K562 (cell line): ENCODE data around the gene ZMYND8. TPM values are rescaled to one million over a fixed set of nuclear protein-coding genes. Genes with fewer than 3 reads are reported as not detected.

Source experiments
- CBX3 ChIP-seq, 2 experiments: IDR thresholded peaks; 1 replicate in 1 of 2; 2 replicates in 1 of 2; pipeline ENCODE4 v1.6.1; 2012; ENCODE audit warnings: inconsistent platforms in 2 of 2, low read length in 2 of 2, borderline replicate concordance in 1 of 2, control low read depth in 1 of 2
- CREB5 ChIP-seq: fragments of 250-450 bp; sonication (Bioruptor Pico); IDR thresholded peaks from 2 replicates; pipeline ENCODE4 v1.5.0; 2020; ENCODE audit warnings: mild to moderate bottlenecking
- E2F1 ChIP-seq: sonication (generic); formaldehyde crosslinking; IDR thresholded peaks from 2 replicates; pipeline ENCODE4 v1.8.1; 2023; ENCODE audit warnings: mild to moderate bottlenecking, missing genetic modification reagents, moderate library complexity
- E2F6 ChIP-seq, 2 experiments: IDR thresholded peaks; 2 replicates each; pipeline ENCODE4 v1.6.1; 2011; ENCODE audit warnings: borderline replicate concordance in 1 of 2, control low read depth in 1 of 2, low read depth in 1 of 2, low read length in 1 of 2, mild to moderate bottlenecking in 1 of 2, mixed read lengths in 1 of 2, moderate library complexity in 1 of 2; ENCODE audit not compliant: insufficient read depth in 1 of 2, insufficient read length in 1 of 2, poor library complexity in 1 of 2, severe bottlenecking in 1 of 2; ENCODE audit errors: extremely low read depth in 1 of 2
- FOSL1 ChIP-seq: fragments of 200-800 bp; sonication (Bioruptor generic); conservative IDR thresholded peaks from 2 replicates; pipeline ENCODE4 v1.6.1; 2016; ENCODE audit warnings: missing genetic modification characterization, missing compliant biosample characterization
- HDGF ChIP-seq: fragments of 450-650 bp; IDR thresholded peaks from 2 replicates; pipeline ENCODE4 v1.6.1; 2016
- KDM4B ChIP-seq, 2 experiments: fragments of 450-650 bp in 1 of 2; sonication (generic) in 1 of 2; IDR thresholded peaks; 2 replicates each; pipeline ENCODE4 v1.6.1; 2016 to 2017; ENCODE audit warnings: borderline replicate concordance in 2 of 2, antibody characterized with exemption in 1 of 2, low read depth in 1 of 2, mild to moderate bottlenecking in 1 of 2
- MAFG ChIP-seq: fragments of 450-650 bp; conservative IDR thresholded peaks from 2 replicates; pipeline ENCODE4 v1.6.1; 2016; ENCODE audit warnings: missing genetic modification characterization, missing compliant biosample characterization
- MBD1 ChIP-seq: fragments of 250-450 bp; sonication (Bioruptor Pico); IDR thresholded peaks from 2 replicates; pipeline ENCODE4 v1.8.0; 2022; ENCODE audit warnings: inconsistent platforms
- MYNN ChIP-seq, 2 experiments: sonication (generic); formaldehyde crosslinking in 1 of 2; IDR thresholded peaks; 2 replicates each; pipeline versions ENCODE4 v1.5.0 to v1.6.1; 2016 to 2020; ENCODE audit warnings: antibody characterized with exemption in 1 of 2, missing genetic modification reagents in 1 of 2
- NBN ChIP-seq: fragments of 450-650 bp; IDR thresholded peaks from 2 replicates; pipeline ENCODE4 v1.6.1; 2016; ENCODE audit warnings: low read depth, mild to moderate bottlenecking
- NCOR1 ChIP-seq: fragments of 450-650 bp; IDR thresholded peaks from 2 replicates; pipeline ENCODE4 v1.6.1; 2016; ENCODE audit warnings: mild to moderate bottlenecking, moderate library complexity
- NFE2L1 ChIP-seq: fragments of 450-650 bp; IDR thresholded peaks from 2 replicates; pipeline ENCODE4 v1.6.1; 2016; ENCODE audit warnings: missing genetic modification characterization, low read depth, mild to moderate bottlenecking, missing compliant biosample characterization, moderate library complexity, borderline replicate concordance
- NFIX ChIP-seq: fragments of 250-450 bp; sonication (Bioruptor Pico); IDR thresholded peaks from 2 replicates; pipeline ENCODE4 v1.4.0; 2020; ENCODE audit warnings: low read depth, mild to moderate bottlenecking, moderate library complexity
- PHF20 ChIP-seq: fragments of 450-650 bp; IDR thresholded peaks from 2 replicates; pipeline ENCODE4 v1.6.1; 2018; ENCODE audit not compliant: partially characterized antibody
- RB1 ChIP-seq: fragments of 450-650 bp; IDR thresholded peaks from 2 replicates; pipeline ENCODE4 v1.6.1; 2017; ENCODE audit warnings: low read depth, mild to moderate bottlenecking
- RBM22 ChIP-seq: fragments of 200-400 bp; formaldehyde crosslinking; IDR thresholded peaks from 2 replicates; pipeline ENCODE4 v1.6.1; 2018; ENCODE audit warnings: low read length, low read depth; ENCODE audit not compliant: poor library complexity, severe bottlenecking
- SNRNP70 ChIP-seq: fragments of 200-400 bp; formaldehyde crosslinking; optimal IDR thresholded peaks from 2 replicates; pipeline ENCODE3; 2017; ENCODE audit warnings: low read depth, low read length
- TBL1XR1 ChIP-seq, 2 experiments: IDR thresholded peaks; 2 replicates each; pipeline ENCODE4 v1.6.1; 2012; ENCODE audit warnings: improper control_type of control experiment in 2 of 2, low read length in 2 of 2, mild to moderate bottlenecking in 1 of 2
- TGIF2 ChIP-seq: sonication (generic); formaldehyde crosslinking; IDR thresholded peaks from 2 replicates; pipeline ENCODE4 v1.8.1; 2022; ENCODE audit warnings: mild to moderate bottlenecking, missing genetic modification reagents, moderate library complexity
- ZNF212 ChIP-seq: fragments of 450-650 bp; formaldehyde crosslinking; IDR thresholded peaks from 2 replicates; pipeline ENCODE4 v1.4.0; 2020; ENCODE audit warnings: mild to moderate bottlenecking
- ZNF232 ChIP-seq: sonication (generic); formaldehyde crosslinking; IDR thresholded peaks from 2 replicates; pipeline ENCODE4 v1.8.0; 2022; ENCODE audit warnings: mild to moderate bottlenecking, missing genetic modification reagents
- ZNF589 ChIP-seq: fragments of 200-800 bp; sonication (Bioruptor generic); IDR thresholded peaks from 2 replicates; pipeline ENCODE4 v1.6.1; 2016; ENCODE audit warnings: low read depth, missing genetic modification characterization, missing compliant biosample characterization
- polyA plus RNA-seq, 8 experiments: library from polyadenylated mRNA; depleted of rRNA in 4 of 8; stranded (reverse) in 5 of 8; unstranded in 3 of 8; fragments of >200 nt; fragmentation: Nextera tagmentation in 2 of 8; fragmentation: Illumina TruSeq in 1 of 8; extraction: Ambion mirVana in 2 of 8; extraction: Trizol in 1 of 8; gene quantifications; 2 replicates each; pipeline versions ENCODE4 v1.2.1 to v1.2.3, GENCODE V29; 2011 to 2014; ENCODE audit warnings: inconsistent platforms in 1 of 8, missing spikeins in 1 of 8
- total RNA-seq, 7 experiments: library from RNA; depleted of rRNA in 6 of 7; stranded (reverse); fragments of >200 nt in 6 of 7; fragmentation: Illumina TruSeq in 2 of 7; extraction: Trizol in 2 of 7; gene quantifications; 2 replicates each; pipeline versions ENCODE4 v1.2.1 to v1.2.3, GENCODE V29; 2011 to 2021; ENCODE audit warnings: low replicate concordance in 1 of 7

Gene ZMYND8
- total and polyA plus RNA-seq, 9 of the 15 experiments (the other 6 are each of a cell fraction or from before 2014, with no cell fraction given): 31.8 to 148 (median 71.9) TPM

- TF ChIP-seq E2F1 (CRISPR knock-in tag) (no peak), MYNN (IDR thresholded peaks at IDR 0.05) (peak; percentile 76), MYNN (CRISPR knock-in tag; IDR thresholded peaks at IDR 0.05) (no peak), PHF20 (no peak), MBD1 (CRISPR knock-in tag) (no peak), MAFG (tag) (no peak), NFE2L1 (tag) (no peak), E2F6 (IDR thresholded peaks at IDR 0.05; ENCODE audit: borderline replicate concordance in 1 of 2, extremely low read depth in 1 of 2, insufficient read depth in 1 of 2, insufficient read length in 1 of 2, low read depth in 1 of 2, low read length in 1 of 2, poor library complexity in 1 of 2, severe bottlenecking in 1 of 2) (peak in 1 of 2 experiments; percentile 5), CREB5 (CRISPR knock-in tag) (no peak), NCOR1 (no peak), ZNF589 (CRISPR knock-in tag) (peak; percentile 48; the same call in 1 of the 2 replicates), CBX3 (IDR thresholded peaks at IDR 0.05; ENCODE audit: borderline replicate concordance in 1 of 2, low read length in 2 of 2) (no peak), FOSL1 (tag) (peak; percentile 50; the same call in 1 of the 2 replicates), NFIX (CRISPR knock-in tag) (no peak), ZNF212 (CRISPR knock-in tag) (0 out of 2 replicates have a peak, but pooled peaks have one; percentile 59), RBM22 (no peak), HDGF (no peak), KDM4B (IDR thresholded peaks at IDR 0.05; ENCODE audit: borderline replicate concordance in 2 of 2, low read depth in 1 of 2) (no peak), TGIF2 (CRISPR knock-in tag) (no peak), NBN (peak; percentile 73; the same call in 1 of the 2 replicates), RB1 (no peak), ZNF232 (CRISPR knock-in tag) (no peak), TBL1XR1 (IDR thresholded peaks at IDR 0.05; ENCODE audit: low read length in 2 of 2) (peak in 1 of 2 experiments; percentile 80; a peak in 2 of 4 replicates), SNRNP70 (no peak)
These were observed 8.7 kb upstream of the ZMYND8 start (continued) for GRCh38 chr20:47365023-47365764.
